SK-N-SH treated with all-trans-retinoic acid at 6 μM for 48 hours (cell line): ENCODE measurements around the gene SLC25A25.

Experiments
- ATAC-seq: fragments of 200-7000 bp; cut with Tn5 transposase; 3 replicates; pipeline ENCODE4 v1.9.1; 2020; ENCODE audit warnings: mild to moderate bottlenecking, moderate library complexity
- ARNTL ChIP-seq: fragments of 450-650 bp; formaldehyde crosslinking; IDR thresholded peaks from 2 replicates; pipeline ENCODE4 v1.5.0; 2020; ENCODE audit warnings: low read depth, mild to moderate bottlenecking, moderate library complexity, borderline replicate concordance
- CSDC2 ChIP-seq: fragments of 250-450 bp; sonication (Bioruptor Pico); IDR thresholded peaks from 2 replicates; pipeline ENCODE4 v1.5.0; 2020; ENCODE audit warnings: mild to moderate bottlenecking, moderate library complexity
- ESRRG ChIP-seq: fragments of 250-450 bp; sonication (Bioruptor Pico); IDR thresholded peaks from 2 replicates; pipeline ENCODE4 v1.6.1; 2021; ENCODE audit warnings: mild to moderate bottlenecking
- ISL1 ChIP-seq: fragments of 250-450 bp; sonication (Bioruptor Pico); IDR thresholded peaks from 2 replicates; pipeline ENCODE4 v2.1.2; 2022; ENCODE audit warnings: mild to moderate bottlenecking, moderate library complexity
- OSR1 ChIP-seq: fragments of 250-450 bp; sonication (Bioruptor Pico); IDR thresholded peaks from 2 replicates; pipeline ENCODE4 v1.8.0; 2022; ENCODE audit warnings: moderate library complexity, mild to moderate bottlenecking, inconsistent platforms
- SNAI2 ChIP-seq: fragments of 250-450 bp; sonication (Bioruptor Pico); IDR thresholded peaks from 2 replicates; pipeline ENCODE4 v1.5.0; 2020; ENCODE audit warnings: mild to moderate bottlenecking, moderate library complexity
- TCF4 ChIP-seq: fragments of 250-450 bp; sonication (Bioruptor Pico); IDR thresholded peaks from 2 replicates; pipeline ENCODE4 v1.8.0; 2021; ENCODE audit warnings: mild to moderate bottlenecking, moderate library complexity, borderline replicate concordance
- TOX ChIP-seq: fragments of 250-450 bp; sonication (Bioruptor Pico); IDR thresholded peaks from 2 replicates; pipeline ENCODE4 v1.8.0; 2021; ENCODE audit warnings: mild to moderate bottlenecking, moderate library complexity, borderline replicate concordance
- ZC3H10 ChIP-seq: fragments of 250-450 bp; sonication (Bioruptor Pico); IDR thresholded peaks from 2 replicates; pipeline ENCODE4 v1.5.1; 2021; ENCODE audit warnings: mild to moderate bottlenecking, moderate library complexity
- ZFP3 ChIP-seq: fragments of 250-450 bp; sonication (Bioruptor Pico); IDR thresholded peaks from 2 replicates; pipeline ENCODE4 v1.5.0; 2020; ENCODE audit warnings: mild to moderate bottlenecking, moderate library complexity
- ZFP30 ChIP-seq: fragments of 450-650 bp; formaldehyde crosslinking; IDR thresholded peaks from 2 replicates; pipeline ENCODE4 v1.5.0; 2022; ENCODE audit warnings: mild to moderate bottlenecking, moderate library complexity
- TF ChIP-seq, protein P1 (sequence below): fragments of 250-450 bp; sonication (Bioruptor Pico); IDR thresholded peaks from 2 replicates; pipeline ENCODE4 v1.5.1; 2021; ENCODE audit warnings: mild to moderate bottlenecking, moderate library complexity
- TF ChIP-seq, protein P2 (sequence below): fragments of 250-450 bp; sonication (Bioruptor Pico); IDR thresholded peaks from 2 replicates; pipeline ENCODE4 v1.8.0; 2020; ENCODE audit warnings: mild to moderate bottlenecking, moderate library complexity, borderline replicate concordance
- TF ChIP-seq, protein P3 (sequence below): fragments of 250-450 bp; sonication (Bioruptor Pico); IDR thresholded peaks from 2 replicates; pipeline ENCODE4 v1.8.0; 2021; ENCODE audit warnings: low read depth, mild to moderate bottlenecking, moderate library complexity, borderline replicate concordance
- TF ChIP-seq, protein P4 (sequence below): fragments of 250-450 bp; sonication (Bioruptor Pico); IDR thresholded peaks from 2 replicates; pipeline ENCODE4 v1.5.0; 2020; ENCODE audit warnings: mild to moderate bottlenecking, moderate library complexity

Gene SLC25A25

GRCh38 chr9:128102861-128103588 lies 35.0 kb downstream of the SLC25A25 start (continued):
- TF ChIP-seq ISL1 (CRISPR knock-in tag) (no peak), ESRRG (no peak), TCF4 (CRISPR knock-in tag) (no peak)

DNA sequence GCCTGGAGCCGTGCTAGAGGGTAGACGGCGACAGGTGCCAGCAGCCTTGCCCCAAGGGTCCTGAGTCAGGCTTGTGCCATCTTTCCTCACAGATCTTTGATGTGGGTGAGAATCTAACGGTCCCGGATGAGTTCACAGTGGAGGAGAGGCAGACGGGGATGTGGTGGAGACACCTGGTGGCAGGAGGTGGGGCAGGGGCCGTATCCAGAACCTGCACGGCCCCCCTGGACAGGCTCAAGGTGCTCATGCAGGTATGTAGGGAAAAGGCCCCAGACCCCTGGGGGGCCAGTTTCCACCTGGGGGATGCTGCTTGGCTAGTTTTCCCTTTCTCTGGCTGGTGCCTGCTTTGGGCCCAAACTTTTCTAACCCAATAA lies 35.5 kb downstream of the SLC25A25 start:
- TF ChIP-seq ZFP3: no peak
- no peak for TF ChIP-seq ZFP30 (CRISPR knock-in tag)
- TF ChIP-seq SNAI2 (CRISPR knock-in tag): no peak
- TF ChIP-seq, protein P1, sequence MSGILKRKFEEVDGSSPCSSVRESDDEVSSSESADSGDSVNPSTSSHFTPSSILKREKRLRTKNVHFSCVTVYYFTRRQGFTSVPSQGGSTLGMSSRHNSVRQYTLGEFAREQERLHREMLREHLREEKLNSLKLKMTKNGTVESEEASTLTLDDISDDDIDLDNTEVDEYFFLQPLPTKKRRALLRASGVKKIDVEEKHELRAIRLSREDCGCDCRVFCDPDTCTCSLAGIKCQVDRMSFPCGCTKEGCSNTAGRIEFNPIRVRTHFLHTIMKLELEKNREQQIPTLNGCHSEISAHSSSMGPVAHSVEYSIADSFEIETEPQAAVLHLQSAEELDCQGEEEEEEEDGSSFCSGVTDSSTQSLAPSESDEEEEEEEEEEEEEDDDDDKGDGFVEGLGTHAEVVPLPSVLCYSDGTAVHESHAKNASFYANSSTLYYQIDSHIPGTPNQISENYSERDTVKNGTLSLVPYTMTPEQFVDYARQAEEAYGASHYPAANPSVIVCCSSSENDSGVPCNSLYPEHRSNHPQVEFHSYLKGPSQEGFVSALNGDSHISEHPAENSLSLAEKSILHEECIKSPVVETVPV: no peak
- TF ChIP-seq ZC3H10 (CRISPR knock-in tag): no peak
- TF ChIP-seq, protein P2, sequence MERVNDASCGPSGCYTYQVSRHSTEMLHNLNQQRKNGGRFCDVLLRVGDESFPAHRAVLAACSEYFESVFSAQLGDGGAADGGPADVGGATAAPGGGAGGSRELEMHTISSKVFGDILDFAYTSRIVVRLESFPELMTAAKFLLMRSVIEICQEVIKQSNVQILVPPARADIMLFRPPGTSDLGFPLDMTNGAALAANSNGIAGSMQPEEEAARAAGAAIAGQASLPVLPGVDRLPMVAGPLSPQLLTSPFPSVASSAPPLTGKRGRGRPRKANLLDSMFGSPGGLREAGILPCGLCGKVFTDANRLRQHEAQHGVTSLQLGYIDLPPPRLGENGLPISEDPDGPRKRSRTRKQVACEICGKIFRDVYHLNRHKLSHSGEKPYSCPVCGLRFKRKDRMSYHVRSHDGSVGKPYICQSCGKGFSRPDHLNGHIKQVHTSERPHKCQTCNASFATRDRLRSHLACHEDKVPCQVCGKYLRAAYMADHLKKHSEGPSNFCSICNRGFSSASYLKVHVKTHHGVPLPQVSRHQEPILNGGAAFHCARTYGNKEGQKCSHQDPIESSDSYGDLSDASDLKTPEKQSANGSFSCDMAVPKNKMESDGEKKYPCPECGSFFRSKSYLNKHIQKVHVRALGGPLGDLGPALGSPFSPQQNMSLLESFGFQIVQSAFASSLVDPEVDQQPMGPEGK (CRISPR knock-in tag): no peak
- no peak for TF ChIP-seq TCF4 (CRISPR knock-in tag)
- no peak for TF ChIP-seq ISL1 (CRISPR knock-in tag)
- TF ChIP-seq OSR1 (CRISPR knock-in tag): no peak
- no peak for TF ChIP-seq ARNTL (CRISPR knock-in tag)
- TF ChIP-seq TOX (CRISPR knock-in tag): no peak
- TF ChIP-seq CSDC2 (CRISPR knock-in tag): no peak
- ATAC-seq: no peak

- no peak for ATAC-seq
- TF ChIP-seq CSDC2 (CRISPR knock-in tag) (no peak), ZFP3 (no peak)
Observed at GRCh38 chr9:128104171-128104618, 36.2 kb downstream of the SLC25A25 start.

GRCh38 chr9:128105538-128106175 lies 37.6 kb downstream of the SLC25A25 start:
- ATAC-seq: no peak
- TF ChIP-seq TOX (CRISPR knock-in tag): no peak
- no peak for TF ChIP-seq ZC3H10 (CRISPR knock-in tag)
- no peak for TF ChIP-seq OSR1 (CRISPR knock-in tag)
- TF ChIP-seq, all 23 proteins: peak for 0

DNA sequence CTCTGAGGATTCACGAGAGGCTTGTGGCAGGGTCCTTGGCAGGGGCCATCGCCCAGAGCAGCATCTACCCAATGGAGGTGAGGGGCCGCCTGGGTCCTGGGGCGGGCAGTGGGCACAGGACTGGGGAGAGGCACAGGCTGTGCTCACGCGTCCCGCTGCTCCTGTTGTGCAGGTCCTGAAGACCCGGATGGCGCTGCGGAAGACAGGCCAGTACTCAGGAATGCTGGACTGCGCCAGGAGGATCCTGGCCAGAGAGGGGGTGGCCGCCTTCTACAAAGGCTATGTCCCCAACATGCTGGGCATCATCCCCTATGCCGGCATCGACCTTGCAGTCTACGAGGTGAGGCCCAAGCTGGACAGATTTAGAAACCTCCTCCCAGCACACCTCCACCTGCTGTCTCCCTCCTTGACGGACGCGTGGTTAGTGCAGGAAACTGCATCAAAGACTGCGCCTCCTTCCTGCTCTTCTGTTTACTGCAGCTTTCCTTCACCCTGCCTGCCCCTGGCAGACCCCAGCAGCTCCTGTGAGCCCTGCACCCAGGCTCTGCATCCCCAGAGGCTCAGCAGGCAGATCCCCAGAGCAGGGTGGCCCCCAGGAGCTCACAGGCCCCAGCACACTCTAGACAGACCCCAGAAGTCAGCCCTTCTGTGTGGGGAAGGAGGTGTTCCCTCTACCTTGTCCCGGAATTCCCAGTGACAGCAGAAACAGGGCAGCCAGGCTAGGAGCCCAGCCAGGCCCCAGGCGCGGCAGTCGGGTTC lies 38.3 kb downstream of the SLC25A25 start:
- ATAC-seq: no peak
- TF ChIP-seq CSDC2 (CRISPR knock-in tag) (no peak), ESRRG (no peak), ISL1 (CRISPR knock-in tag) (no peak)
- TF ChIP-seq, protein P2 (CRISPR knock-in tag): no peak
- TF ChIP-seq, protein P3, sequence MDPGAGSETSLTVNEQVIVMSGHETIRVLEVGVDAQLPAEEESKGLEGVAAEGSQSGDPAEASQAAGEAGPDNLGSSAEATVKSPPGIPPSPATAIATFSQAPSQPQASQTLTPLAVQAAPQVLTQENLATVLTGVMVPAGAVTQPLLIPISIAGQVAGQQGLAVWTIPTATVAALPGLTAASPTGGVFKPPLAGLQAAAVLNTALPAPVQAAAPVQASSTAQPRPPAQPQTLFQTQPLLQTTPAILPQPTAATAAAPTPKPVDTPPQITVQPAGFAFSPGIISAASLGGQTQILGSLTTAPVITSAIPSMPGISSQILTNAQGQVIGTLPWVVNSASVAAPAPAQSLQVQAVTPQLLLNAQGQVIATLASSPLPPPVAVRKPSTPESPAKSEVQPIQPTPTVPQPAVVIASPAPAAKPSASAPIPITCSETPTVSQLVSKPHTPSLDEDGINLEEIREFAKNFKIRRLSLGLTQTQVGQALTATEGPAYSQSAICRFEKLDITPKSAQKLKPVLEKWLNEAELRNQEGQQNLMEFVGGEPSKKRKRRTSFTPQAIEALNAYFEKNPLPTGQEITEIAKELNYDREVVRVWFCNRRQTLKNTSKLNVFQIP (CRISPR knock-in tag): no peak
- TF ChIP-seq, protein P4, sequence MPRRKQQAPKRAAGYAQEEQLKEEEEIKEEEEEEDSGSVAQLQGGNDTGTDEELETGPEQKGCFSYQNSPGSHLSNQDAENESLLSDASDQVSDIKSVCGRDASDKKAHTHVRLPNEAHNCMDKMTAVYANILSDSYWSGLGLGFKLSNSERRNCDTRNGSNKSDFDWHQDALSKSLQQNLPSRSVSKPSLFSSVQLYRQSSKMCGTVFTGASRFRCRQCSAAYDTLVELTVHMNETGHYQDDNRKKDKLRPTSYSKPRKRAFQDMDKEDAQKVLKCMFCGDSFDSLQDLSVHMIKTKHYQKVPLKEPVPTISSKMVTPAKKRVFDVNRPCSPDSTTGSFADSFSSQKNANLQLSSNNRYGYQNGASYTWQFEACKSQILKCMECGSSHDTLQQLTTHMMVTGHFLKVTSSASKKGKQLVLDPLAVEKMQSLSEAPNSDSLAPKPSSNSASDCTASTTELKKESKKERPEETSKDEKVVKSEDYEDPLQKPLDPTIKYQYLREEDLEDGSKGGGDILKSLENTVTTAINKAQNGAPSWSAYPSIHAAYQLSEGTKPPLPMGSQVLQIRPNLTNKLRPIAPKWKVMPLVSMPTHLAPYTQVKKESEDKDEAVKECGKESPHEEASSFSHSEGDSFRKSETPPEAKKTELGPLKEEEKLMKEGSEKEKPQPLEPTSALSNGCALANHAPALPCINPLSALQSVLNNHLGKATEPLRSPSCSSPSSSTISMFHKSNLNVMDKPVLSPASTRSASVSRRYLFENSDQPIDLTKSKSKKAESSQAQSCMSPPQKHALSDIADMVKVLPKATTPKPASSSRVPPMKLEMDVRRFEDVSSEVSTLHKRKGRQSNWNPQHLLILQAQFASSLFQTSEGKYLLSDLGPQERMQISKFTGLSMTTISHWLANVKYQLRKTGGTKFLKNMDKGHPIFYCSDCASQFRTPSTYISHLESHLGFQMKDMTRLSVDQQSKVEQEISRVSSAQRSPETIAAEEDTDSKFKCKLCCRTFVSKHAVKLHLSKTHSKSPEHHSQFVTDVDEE: no peak
